ENCODE results near the gene ZSCAN29.
"Not testable (repeated sequence)": the region's sequence is repeated elsewhere in the genome, so short reads cannot be mapped to it uniquely, and the experiment has no call there.

The ZSCAN29 gene

DNA sequence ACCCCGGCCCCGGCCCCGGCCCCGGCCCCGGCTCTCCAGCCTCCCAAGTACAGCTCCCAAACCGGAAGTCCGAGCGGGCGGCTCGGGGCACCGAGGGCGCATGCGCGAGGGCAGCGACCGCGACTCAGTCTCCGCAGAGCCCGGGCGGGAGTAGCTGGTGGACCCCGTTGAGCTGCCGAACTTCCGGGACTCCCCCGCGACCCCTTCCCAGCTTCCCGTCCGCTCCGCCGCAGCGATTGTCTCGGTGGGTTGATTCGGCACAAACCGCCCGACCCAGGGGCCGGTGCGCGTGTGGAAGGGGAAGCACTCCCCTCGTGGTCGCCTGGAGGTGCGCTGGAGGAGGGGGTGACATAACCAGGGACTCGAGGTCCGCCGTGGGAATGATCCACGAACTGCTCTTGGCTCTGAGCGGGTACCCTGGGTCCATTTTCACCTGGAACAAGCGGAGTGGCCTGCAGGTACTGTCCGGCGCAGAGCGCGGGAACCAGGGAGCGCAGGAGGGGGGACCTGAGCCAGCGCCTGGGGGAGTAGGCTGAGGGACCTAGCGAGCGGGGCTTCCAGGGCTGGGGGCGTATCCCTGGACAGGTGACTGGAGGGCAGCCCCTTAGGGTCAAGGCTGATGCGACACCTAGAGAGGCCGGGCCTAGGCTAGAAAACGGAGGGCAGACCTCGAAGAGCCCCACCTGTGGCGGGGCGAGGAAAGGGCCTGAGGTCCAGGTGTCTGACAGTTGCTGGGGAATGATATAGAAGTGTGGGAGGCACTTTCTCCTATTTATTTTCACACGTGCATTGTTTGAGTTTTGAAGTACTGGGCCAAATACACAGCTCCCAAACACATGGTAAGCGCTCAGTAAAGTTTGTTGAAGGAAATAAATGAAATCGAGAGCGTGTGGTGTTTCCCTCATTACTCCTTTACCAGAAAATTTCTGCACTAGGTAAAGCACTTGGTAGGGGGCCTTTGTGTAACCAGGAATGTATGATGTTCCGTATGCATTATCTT lies at the start of gene ZSCAN29, which contains the start of gene TUBGCP4:
TSS of gene ZSCAN29 (minus strand) at position 69 of the 1,000 bp plus-strand sequence. CDS start 1,130 bp downstream, outside the sequence.
TSS of gene TUBGCP4 (plus strand) at position 127 of the 1,000 bp plus-strand sequence. CDS start at position 381, 254 bp downstream.
- DNase-seq: no peak

DNA sequence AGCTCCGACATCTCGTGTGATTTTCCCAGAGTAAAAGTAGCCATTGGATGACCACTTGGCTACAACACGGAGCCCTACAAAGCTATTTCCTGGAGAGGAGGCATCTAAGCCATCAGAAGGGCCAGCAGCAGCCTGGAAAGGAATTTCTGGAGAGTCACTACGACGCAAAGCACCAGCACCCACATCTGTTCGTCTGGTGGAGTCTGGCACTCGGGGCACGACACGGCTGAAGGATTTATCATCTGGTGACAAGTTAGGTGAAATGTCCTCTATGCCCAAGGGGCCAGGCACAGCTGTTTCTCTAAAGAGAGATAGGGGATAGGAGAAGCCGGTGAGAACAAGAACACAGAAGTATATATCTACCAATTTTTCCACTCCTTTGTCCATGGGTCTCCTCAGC lies 49.6 kb upstream of the ZSCAN29 start:
- no peak for DNase-seq

DNA sequence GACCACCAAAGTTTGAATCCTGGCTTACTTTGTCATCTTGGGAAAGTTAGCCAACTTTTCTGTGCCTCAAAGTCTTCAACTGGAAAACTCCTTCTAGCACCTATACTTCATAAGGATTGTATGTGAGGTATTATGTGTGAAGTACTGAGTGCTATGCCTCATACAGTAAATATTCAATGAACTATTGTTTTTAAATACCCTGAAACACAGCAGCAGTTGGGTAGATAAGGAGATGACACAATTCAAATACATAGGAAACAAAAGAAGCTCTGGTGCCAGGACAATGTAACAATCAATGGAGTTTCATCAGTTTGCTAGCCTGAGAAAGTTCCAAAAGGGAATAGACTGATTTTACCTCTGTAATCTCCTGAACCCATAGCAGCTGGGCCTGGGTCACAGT lies 43.4 kb upstream of the ZSCAN29 start:
- no peak for DNase-seq

DNA sequence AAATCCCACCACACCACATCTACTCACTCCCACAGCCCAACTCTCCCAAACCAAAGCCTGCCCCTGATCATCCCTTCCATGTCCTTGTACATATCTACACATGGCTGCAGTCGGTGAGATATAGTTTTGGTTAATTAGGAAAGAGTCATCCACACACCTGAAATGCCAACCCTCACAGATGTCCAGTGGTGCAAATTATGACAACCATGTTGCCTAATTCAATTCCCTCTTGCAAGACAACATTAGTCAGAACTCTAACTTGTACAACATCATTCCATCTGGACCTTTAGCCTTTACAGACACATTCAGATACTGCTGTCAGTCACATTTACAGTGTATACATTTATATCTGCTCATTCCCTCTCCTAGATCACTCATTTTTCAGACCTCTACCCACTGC lies 41.3 kb upstream of the ZSCAN29 start:
- DNase-seq: no peak

DNA sequence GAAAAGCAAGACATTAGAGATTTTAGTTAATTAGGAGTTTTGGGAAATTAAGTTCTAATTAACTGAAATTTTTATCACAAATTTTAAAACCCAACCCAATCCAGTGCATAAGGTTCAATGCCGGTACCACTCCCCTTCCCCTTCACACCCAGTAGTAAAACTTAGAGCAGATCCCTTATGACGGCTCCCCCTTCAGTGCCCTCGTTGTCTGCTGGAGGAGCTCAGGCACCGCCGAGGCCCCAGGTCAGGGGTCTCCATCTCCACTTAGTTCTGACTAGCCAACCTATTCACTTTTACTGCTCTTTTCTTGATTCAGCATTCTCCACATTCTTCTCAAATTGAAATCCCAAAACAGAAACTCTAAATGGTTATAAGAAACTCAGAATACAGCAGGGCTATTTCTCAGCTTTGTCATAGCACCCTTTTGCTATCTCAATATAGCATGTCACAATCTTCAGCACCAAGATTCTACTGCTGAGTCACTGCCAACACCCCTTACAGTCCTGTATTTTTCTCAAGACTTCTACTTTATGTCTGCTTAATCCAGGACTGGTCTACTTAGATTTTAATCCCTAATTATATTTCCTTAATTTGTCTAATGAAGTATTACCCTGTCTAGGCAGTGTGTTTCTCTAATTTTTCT lies 39.9 kb upstream of the ZSCAN29 start:
- DNase-seq: no peak

DNA sequence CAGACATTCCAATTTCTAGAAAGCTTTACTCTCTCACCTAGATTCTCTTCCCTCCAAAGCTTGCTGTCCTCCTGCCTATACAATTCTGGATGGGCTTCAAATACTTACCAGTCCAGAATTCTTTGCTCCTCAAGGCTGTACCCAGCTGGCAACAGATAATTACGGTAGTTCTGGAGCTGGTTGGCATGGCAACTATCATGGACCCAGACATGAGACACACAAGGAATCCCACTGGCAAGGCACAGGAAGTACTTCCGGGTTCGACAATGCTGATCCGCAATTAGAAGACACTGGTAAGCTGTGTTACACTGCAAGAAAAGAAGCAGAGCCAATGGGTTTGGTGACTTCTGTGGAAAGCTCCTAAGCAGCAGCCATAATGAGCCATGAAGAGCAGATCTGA lies 37.9 kb upstream of the ZSCAN29 start:
- DNase-seq: no peak

DNA sequence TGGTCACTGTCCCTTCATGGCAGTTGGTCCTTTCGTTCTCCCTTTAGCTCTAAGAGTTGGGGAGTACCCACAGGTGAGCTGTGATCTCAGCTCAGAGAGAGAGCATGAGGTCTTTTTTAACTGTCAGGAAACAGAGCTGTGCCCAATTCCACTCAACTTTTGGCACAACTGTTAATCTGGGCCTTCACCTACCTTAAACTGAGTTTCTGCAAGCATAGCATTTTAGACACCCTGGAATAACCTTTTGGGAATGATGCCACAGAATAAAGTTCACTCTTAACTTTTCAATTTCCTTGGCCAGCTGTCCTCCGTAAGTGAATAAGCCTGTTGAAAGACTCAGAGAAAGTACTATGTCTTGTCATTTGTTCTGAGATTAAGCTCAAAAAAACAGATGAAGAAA lies 36.0 kb upstream of the ZSCAN29 start:
- DNase-seq: no peak

DNA sequence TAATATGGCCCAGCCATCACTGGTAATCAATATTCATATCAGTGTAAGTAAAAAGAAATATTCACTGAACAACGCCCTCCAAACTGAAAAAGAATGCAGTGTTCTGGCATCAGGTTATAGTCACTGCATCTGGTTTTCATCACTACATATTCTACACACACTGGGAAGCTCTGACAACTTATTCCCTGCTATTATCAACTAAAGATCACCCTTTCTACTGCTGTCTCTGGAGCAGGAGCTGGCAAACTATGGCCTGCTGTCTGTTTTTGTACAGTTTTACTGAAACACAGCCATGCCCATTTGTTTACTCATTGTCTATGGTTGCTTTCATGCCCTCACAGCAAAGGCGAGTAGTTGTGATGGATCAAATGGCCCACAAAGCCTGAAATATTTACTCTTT lies 35.3 kb upstream of the ZSCAN29 start:
- no peak for DNase-seq

DNA sequence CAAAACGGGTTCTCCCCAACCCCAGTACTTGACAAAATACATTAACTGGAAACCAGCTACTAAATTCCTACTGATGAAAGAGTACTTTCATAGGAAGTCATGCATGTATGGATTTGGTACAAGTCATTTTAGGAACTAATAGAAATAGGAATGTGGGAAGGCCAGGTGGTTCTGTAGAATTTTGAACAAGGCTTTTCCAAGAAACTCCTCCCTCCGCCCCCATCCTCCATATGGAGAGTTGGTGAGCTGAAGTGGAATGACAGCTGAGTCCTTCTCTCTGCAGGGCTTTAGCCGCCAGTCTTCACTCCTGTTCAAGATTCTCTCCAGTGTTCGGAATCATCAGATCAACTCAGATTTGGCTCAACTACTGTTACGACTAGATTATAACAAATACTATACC lies 33.3 kb upstream of the ZSCAN29 start:
- DNase-seq: no peak

DNA sequence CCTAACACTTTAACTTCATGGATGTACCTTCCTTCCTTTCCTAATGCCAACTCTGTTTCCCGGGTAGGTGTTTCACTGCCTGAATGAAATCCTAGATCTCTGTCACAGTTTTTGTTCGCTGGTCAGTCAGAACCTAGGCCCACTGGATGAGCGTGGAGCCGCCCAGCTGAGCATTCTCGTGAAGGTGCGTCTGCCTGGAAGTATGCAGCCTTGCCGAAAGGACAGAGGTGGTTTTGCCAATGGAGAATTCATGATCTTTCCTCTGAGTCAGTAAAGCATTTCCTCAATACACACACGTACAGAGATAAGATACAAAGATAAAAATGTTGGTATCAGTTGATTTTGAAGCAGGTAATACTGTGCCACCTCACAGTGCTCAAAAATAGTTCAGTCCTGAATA lies 32.8 kb upstream of the ZSCAN29 start:
- DNase-seq: no peak

DNA sequence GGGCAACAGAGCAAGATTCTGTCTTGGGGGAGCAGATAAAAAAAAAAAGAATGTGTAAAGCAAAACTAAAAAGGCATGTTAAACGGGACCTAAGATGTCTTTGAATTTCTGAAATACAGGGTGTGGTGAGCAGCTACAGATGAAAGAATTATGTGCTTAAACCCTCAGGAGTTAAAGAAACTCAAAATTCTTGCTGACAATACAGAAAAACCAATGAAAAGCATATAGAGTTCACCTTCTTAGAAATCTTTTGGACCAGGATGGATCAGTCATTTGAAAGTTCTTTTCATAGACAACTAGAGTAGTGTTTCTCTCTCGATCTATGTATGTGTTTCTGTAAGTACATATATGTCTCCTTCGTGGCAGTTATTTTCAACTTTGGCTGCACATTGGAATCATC lies 31.4 kb upstream of the ZSCAN29 start:
- no peak for DNase-seq

DNA sequence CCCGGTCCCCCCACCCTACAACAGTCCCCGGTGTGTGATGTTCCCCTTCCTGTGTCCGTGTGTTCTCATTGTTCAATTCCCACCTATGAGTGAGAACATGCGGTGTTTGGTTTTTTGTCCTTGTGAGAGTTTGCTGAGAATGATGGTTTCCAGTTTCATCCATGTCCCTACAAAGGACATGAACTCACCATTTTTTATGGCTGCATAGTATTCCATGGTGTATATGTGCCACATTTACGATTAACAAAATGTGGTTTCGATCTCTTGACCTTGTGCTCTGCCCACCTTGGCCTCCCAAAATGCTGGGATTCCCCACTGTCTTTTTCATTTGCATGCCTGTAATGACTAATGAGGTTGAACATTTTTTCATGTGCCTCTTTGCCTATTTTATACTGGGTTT lies 22.7 kb upstream of the ZSCAN29 start:
- not testable (repeated sequence) for DNase-seq

DNA sequence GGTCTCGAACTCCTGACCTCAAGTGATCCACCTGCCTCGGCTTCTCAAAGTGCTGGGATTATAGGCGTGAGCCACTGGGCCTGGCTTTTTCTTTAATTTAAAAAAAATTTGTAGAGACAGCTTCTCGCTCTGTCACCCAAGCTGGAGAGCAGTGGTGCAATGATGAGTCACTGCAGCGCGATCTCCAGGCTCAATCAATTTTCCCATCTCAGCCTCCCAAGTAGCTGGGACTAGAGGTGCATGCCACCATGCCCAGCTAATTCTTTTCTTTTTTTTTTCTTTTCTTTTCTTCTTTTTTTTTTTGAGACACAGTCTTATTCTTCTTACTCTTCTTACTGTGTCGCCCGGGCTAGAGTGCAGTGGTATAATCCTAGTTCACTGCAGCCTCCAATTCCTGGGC lies 19.9 kb upstream of the ZSCAN29 start:
- DNase-seq: no peak

DNA sequence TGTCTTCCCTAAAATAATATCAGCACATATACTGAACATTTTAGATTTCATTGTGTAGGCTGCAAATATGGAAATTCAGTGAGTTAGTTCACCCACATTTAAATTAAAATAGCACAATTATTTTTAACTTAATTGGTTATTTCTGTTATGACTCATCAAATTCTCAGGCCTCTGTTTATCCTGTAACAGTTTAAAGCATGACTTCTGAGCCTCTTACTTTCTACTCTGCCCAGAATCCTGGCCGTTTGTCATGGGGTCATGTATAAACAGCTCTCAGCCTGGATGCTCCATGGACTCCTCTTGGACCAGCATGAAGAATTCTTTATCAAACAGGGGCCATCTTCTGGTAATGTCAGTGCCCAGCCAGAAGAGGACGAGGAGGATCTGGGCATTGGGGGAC lies 12.2 kb upstream of the ZSCAN29 start:
- DNase-seq: no peak

DNA sequence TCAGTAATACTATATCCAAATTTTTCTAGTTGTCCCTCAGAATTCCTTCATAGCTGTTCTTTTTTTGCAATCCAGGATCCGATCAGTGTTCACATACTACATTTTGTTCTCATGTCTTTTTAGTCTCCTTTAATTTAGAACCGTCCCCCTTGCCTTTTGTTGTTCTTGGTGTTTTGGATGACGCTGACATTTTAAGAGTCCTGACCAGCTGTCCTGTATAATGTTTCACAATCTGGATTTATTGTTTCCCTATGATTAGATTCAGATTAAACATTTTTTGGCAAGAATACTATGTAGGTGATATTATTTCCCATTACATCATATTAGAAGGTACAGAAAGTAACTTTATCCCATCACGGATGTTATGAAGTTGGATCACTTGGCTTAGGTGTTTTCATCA lies 11.5 kb upstream of the ZSCAN29 start:
- no peak for DNase-seq

DNA sequence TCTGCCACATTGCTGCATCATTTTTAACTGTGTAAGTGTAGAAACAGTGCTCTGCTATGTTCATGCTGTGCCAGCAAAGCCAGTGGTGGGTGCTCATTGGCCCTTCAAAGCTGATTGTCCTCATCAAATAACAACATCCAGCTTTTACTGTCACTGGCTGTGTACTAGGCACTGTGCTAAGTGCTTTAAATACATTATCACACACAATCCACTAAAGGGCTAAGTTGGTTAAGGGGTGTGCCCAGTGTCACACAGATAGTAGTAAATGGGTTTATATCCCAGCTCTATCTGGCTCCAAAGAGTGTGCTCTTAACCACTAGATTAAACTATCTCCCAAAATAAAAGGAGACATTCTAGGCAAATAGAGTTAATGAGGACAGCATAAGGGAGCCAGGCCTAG lies 7.8 kb upstream of the ZSCAN29 start:
- no peak for DNase-seq

DNA sequence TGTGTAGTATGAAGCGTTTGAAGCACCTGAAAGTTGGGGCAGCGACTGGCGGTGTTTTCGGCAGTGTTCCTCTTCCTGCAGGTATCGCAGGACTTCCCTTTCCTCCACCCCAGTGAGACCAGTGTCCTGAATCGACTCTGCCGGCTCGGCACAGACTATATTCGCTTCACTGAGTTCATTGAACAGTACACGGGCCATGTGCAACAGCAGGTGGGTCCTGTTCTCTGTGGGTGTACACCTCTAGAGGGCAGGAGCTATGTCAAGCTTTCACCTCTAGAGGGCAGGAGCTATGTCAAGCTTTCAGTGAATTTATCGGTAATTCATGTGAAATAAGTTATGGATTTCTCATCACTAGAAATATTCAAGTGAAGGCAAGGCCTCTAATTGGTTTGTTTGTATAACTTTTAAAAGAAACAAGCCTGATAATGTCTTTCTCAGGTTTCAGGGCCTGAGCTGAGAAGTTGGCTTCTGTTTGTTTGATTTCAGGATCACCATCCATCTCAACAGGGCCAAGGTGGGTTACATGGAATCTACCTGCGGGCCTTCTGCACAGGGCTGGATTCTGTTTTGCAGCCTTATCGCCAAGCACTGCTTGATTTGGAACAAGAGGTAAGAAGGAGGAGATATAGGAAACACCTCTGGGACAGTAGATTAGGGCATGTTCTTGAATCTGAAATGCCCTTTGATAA lies 5.3 kb upstream of the ZSCAN29 start:
- DNase-seq: no peak

DNA sequence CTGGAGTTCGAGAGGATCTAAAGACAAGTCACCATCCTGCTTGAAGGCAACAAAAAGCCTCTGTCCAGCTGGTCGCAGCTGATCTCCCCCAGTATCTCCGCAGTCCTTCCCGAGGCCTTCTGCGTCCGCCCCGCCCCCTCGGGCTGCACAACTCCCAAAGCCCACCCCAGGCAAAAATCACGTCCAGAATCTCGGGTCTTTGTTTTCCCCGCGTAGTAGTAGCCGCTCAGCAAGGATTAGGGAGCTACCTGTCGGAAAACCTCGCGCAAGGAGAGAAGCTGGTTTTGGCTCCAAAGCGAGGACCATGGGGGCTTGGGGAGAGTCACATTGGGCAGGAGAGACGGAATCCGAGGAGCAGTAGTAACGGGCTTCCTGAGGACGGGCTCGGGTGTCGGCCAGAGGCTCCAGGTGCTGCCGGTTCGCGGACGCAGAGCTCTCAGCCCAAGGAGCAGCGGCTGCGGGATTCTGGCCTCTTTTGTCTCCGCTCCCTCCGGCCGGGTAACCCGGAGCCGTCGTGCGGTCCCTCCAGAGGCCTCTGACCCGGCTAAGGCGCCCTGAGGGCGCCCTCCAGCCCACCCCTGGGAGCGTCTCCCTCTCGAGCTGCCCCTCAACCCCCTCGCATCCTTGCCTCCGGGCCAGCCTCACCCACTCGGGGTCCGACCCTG lies 401 bp downstream of the ZSCAN29 start:
- no peak for DNase-seq

DNA sequence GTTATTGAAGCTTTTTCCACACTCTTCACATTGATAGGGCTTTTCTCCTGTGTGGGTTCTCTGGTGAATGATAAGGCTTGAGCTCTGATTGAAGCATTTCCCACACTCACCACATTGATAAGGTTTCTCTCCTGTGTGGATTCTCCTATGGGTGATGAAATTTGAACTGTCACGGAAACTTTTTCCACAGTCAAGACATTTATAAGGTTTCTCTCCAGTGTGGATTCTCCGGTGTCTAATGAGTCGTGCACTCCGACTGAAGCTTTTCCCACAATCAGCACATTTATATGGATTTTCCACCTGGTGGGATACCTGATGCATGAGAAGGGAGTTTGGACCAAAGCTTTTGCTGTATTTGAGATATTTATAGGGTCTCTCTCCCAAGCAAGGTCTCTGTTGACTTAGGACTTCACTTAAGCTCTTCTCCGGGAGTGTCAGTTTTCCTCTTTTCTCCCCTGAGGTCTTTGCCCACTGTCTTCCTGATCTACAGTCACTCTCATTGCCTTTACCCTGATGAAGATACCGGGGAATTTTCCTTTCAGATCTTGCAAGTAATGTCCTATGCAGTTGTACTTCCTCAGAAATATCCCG lies 9.4 kb downstream of the ZSCAN29 start:
- no peak for DNase-seq

DNA sequence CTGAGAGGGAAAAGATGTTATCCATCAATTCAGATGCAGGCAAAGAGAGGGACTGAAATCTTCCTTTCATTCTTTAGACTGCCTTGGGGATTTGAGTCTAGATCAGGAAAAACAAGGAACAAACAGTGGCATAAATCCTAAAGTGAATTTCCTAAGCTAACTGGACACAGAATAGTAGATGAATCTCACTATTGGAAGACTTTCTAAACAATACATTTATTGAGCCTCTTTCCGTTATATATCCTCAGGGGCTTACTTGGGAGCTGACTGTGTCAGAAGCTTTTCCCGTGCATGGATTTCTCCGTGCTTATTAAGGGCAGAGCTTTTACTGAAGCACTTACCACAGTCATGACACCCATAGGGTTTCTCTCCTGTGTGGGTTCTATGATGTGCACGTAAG lies 10.0 kb downstream of the ZSCAN29 start:
- no peak for DNase-seq

DNA sequence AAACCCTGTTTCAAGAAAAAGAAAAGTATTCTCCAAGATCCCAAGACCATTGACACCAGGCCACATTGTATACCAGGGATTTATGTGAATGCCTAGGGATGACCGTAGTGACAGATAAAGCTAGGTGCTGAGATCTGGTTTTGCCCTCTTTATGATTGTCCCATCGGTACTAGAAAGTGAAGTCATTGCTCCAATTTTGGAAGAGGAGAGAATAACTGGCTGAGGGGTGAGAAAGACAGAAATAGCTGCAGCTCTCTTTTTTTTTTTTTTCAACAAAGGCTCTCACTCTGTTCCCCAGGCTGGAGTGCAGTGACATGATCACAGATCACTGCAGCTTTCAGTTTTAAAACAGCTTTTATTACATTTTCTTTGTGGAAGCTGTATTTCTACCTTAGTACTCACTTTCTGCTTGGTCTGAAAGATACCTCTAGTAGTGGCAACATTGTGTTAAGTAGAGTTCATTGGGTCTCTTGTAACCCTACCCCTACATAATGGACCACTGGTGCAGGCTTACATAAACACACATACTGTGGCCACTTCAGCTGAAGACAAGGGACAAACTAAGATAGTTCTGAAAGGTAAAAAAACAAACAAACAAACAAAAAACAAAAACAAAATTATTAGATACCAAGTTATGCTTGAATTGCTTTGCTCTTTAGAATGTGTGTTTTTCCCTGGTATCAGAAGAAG lies 18.0 kb downstream of the ZSCAN29 start:
- no peak for DNase-seq

DNA sequence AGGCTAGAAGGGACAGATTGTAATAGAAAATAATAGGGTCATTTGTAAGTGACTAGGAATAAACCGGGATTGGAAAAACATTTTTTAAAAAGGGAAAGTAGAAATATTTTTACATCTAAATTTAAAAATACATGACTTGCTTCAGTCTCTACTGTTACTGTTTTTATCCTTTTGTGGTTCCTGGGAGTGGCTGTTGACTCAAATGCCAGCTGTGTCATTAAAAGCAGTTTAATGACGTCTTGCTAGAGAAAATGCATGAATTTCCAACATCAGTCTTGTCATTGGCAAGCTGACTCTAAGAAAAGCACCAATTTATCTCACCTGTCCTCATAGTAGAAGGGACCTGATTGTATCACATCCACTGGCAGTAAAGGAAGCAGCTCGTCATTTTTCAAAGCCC lies 23.7 kb downstream of the ZSCAN29 start:
- no peak for DNase-seq

Measured in NCI-H1417 treated with DMSO at 0.1 percent for 48 hours (cell line).